CD4-positive, alpha-beta T cell treated with Interleukin-6 for 4 hours (primary cell): ENCODE results near the gene CTNNA2.
"Not testable (repeated sequence)": the region's sequence is repeated elsewhere in the genome, so short reads cannot be mapped to it uniquely, and the experiment has no call there.

ENCODE experiments used
- DNase-seq: peaks from one replicate; pipeline ENCODE4 v3.0.0-alpha.2; 2020; ENCODE audit warnings: mixed read lengths

CTNNA2 gene

GRCh38 chr2:79996709-79997108 is 483.9 kb downstream of the CTNNA2 start:
- DNase-seq, result no peak

- no peak for DNase-seq
Measured at GRCh38 chr2:80001701-80002101, 488.9 kb downstream of the CTNNA2 start.

- DNase-seq, result no peak
Measured at GRCh38 chr2:80002112-80002511, 489.3 kb downstream of the CTNNA2 start.

GRCh38 chr2:80002568-80003157 is 489.8 kb downstream of the CTNNA2 start:
- DNase-seq, result no peak

GRCh38 chr2:80007777-80008503 is 495.1 kb downstream of the CTNNA2 start:
- DNase-seq, result no peak

GRCh38 chr2:80008596-80008995 is 495.7 kb downstream of the CTNNA2 start:
- DNase-seq, result no peak

- no peak for DNase-seq
Measured at GRCh38 chr2:80009211-80009610, 496.4 kb downstream of the CTNNA2 start.

- DNase-seq, result no peak
Measured at GRCh38 chr2:80012061-80012460, 499.2 kb downstream of the CTNNA2 start.

- DNase-seq, result no peak
Measured at GRCh38 chr2:80014637-80015036, 501.8 kb downstream of the CTNNA2 start.

- DNase-seq, result no peak
Measured at GRCh38 chr2:80016171-80016570, 503.3 kb downstream of the CTNNA2 start.

- no peak for DNase-seq
Measured at GRCh38 chr2:80019571-80020460, 507.0 kb downstream of the CTNNA2 start.

GRCh38 chr2:80022018-80022417 is 509.2 kb downstream of the CTNNA2 start:
- no peak for DNase-seq

- DNase-seq, result no peak
Measured at GRCh38 chr2:80026040-80026729, 513.3 kb downstream of the CTNNA2 start.

GRCh38 chr2:80028051-80028450 is 515.2 kb downstream of the CTNNA2 start:
- no peak for DNase-seq

GRCh38 chr2:80028584-80028983 is 515.7 kb downstream of the CTNNA2 start:
- no peak for DNase-seq

GRCh38 chr2:80030135-80030534 is 517.3 kb downstream of the CTNNA2 start:
- DNase-seq, result no peak

- not testable (repeated sequence) for DNase-seq
Measured at GRCh38 chr2:80032684-80033083, 519.8 kb downstream of the CTNNA2 start.

- no peak for DNase-seq
Measured at GRCh38 chr2:80035749-80036285, 523.0 kb downstream of the CTNNA2 start.

- no peak for DNase-seq
Measured at GRCh38 chr2:80037310-80037709, 524.5 kb downstream of the CTNNA2 start.

GRCh38 chr2:80040226-80040625 is 527.4 kb downstream of the CTNNA2 start:
- DNase-seq, result no peak

GRCh38 chr2:80042635-80043034 is 529.8 kb downstream of the CTNNA2 start:
- DNase-seq, result no peak

GRCh38 chr2:80048296-80048695 is 535.4 kb downstream of the CTNNA2 start:
- DNase-seq, result no peak

- DNase-seq, result no peak
Measured at GRCh38 chr2:80050246-80050645, 537.4 kb downstream of the CTNNA2 start.
